ENCODE data around the gene FBXO46. TPM values are rescaled to one million over a fixed set of nuclear protein-coding genes. Genes with fewer than 3 reads are reported as not detected.
"Not testable (repeated sequence)": the region's sequence is repeated elsewhere in the genome, so short reads cannot be mapped to it uniquely, and the experiment has no call there.

FBXO46 gene
- total and polyA plus RNA-seq, 2 donors (not counting 3 experiments of a cell fraction or from before 2014, with no cell fraction given): 7.7 to 21.2 TPM

GRCh38 chr19:45729800-45730290 lies 851 bp downstream of the FBXO46 start:
- intact Hi-C loops (cut with micrococcal nuclease): loop anchor here (1.0 kb wide), 2 partner anchors 38 to 84 kb away; partner anchors contain the start of gene QPCTL
- Histone ChIP-seq H3K9me1 (replicated peaks; ENCODE audit: control insufficient read depth, extremely low read depth, insufficient read depth, low read length) (no peaks in the 10 kb centered on the region), H3K9me3 (replicated peaks; ENCODE audit: control insufficient read depth, insufficient read depth, low read length) (no peaks in the 10 kb centered on the region), H3K27me3 (ENCODE audit: control insufficient read depth in 2 of 2, insufficient read depth in 2 of 2, low read length in 2 of 2) (no peaks in the 10 kb centered on the region), H3K4me1 (ENCODE audit: control insufficient read depth, extremely low read depth, insufficient read depth, low read length) (peaks cover 6% of the 10 kb centered on the region), H3K79me2 (ENCODE audit: control insufficient read depth, insufficient read depth, low read length) (peaks cover 45% of the 10 kb centered on the region), H3K27ac (ENCODE audit: insufficient read depth, low read depth, low read length) (no peak overlapping the region), H3K9ac (replicated peaks; ENCODE audit: extremely low read depth, insufficient read depth, low read length) (peak overlapping the region; percentile 80), H3K4me2 (ENCODE audit: insufficient read depth, low read length) (peak overlapping the region; percentile 58), H2AFZ (ENCODE audit: low read depth, low read length) (peak overlapping the region; percentile 17), H4K20me1 (replicated peaks; ENCODE audit: control insufficient read depth, extremely low read depth, insufficient read depth, low read length) (no peaks in the 10 kb centered on the region), H3K4me3 (replicated peaks in 1 of 3; ENCODE audit: insufficient read depth in 1 of 3, low read depth in 1 of 3, low read length in 3 of 3) (peak overlapping the region; percentile 81 to 83 (median 82)), H3K36me3 (ENCODE audit: control insufficient read depth in 2 of 2, extremely low read depth in 1 of 2, insufficient read depth in 2 of 2, low read length in 2 of 2) (no peaks in the 10 kb centered on the region)
- FAIRE-seq: peak; percentile 70
- POLR2A ChIA-PET: interaction anchor here (1.0 kb wide), 1 partner anchor 12 kb away, joined by 3 read pairs; no protein-coding TSS in a partner anchor
- dilution Hi-C loops (cut with MboI; ENCODE audit: extremely low pct_ligation_motif_present, low sequenced_read_pairs): no loop called here
- TF ChIP-seq JUN (IDR thresholded peaks at IDR 0.05; ENCODE audit: borderline replicate concordance, insufficient read depth, insufficient read length, low read depth) (no peak), FOS (IDR thresholded peaks at IDR 0.05; ENCODE audit: borderline replicate concordance, insufficient read depth, low read length) (no peak), POLR2AphosphoS5 (IDR thresholded peaks at IDR 0.05; ENCODE audit: insufficient read depth, low read depth, low read length) (no peak), GATA2 (IDR thresholded peaks at IDR 0.05; ENCODE audit: insufficient read depth, insufficient read length, low read depth, low read length) (no peak), MYC (IDR thresholded peaks at IDR 0.05; ENCODE audit: low read depth, low read length) (no peak), MAX (IDR thresholded peaks at IDR 0.05; ENCODE audit: insufficient read depth, insufficient read length) (no peak), EZH2 (IDR thresholded peaks at IDR 0.05; ENCODE audit: borderline replicate concordance, low read depth, low read length, severe bottlenecking) (no peak), CTCF (IDR thresholded peaks at IDR 0.05; ENCODE audit: extremely low read depth in 1 of 2, insufficient read depth in 1 of 2, low read depth in 1 of 2, low read length in 2 of 2) (no peak), POLR2A (IDR thresholded peaks at IDR 0.05; ENCODE audit: low read depth, low read length) (no peak)
- BruUV-seq (replicated peaks): TSS peak; percentile 38
- CTCF ChIA-PET: interaction anchor here (1.0 to 2.1 kb wide), 8 partner anchors 10 to 87 kb away, joined by 3 to 13 read pairs (median 5); partner anchors contain the start of genes QPCTL and SIX5
- peak; percentile 30 for DNase-seq (ENCODE audit: low read depth, low spot score)

GRCh38 chr19:45728683-45729082 lies 2.0 kb downstream of the FBXO46 start:
- H3K9ac ChIP-seq (replicated peaks; ENCODE audit: extremely low read depth, insufficient read depth, low read length); CTCF ChIA-PET; H3K36me3 ChIP-seq (ENCODE audit: control insufficient read depth in 2 of 2, extremely low read depth in 1 of 2, insufficient read depth in 2 of 2, low read length in 2 of 2); FAIRE-seq; intact Hi-C loops (cut with micrococcal nuclease); H3K4me1 ChIP-seq (ENCODE audit: control insufficient read depth, extremely low read depth, insufficient read depth, low read length); H3K27me3 ChIP-seq (ENCODE audit: control insufficient read depth in 2 of 2, insufficient read depth in 2 of 2, low read length in 2 of 2); H4K20me1 ChIP-seq (replicated peaks; ENCODE audit: control insufficient read depth, extremely low read depth, insufficient read depth, low read length); H2AFZ ChIP-seq (ENCODE audit: low read depth, low read length); H3K27ac ChIP-seq (ENCODE audit: insufficient read depth, low read depth, low read length); H3K9me3 ChIP-seq (replicated peaks; ENCODE audit: control insufficient read depth, insufficient read depth, low read length); POLR2A ChIA-PET; H3K4me2 ChIP-seq (ENCODE audit: insufficient read depth, low read length); BruUV-seq (replicated peaks); H3K9me1 ChIP-seq (replicated peaks; ENCODE audit: control insufficient read depth, extremely low read depth, insufficient read depth, low read length); DNase-seq (ENCODE audit: low read depth, low spot score); H3K4me3 ChIP-seq (replicated peaks in 1 of 3; ENCODE audit: insufficient read depth in 1 of 3, low read depth in 1 of 3, low read length in 3 of 3); dilution Hi-C loops (cut with MboI; ENCODE audit: extremely low pct_ligation_motif_present, low sequenced_read_pairs): not testable (repeated sequence)
- peaks cover 45% of the 10 kb centered on the region for H3K79me2 ChIP-seq (ENCODE audit: control insufficient read depth, insufficient read depth, low read length)

- H3K9me1 ChIP-seq (replicated peaks; ENCODE audit: control insufficient read depth, extremely low read depth, insufficient read depth, low read length); H3K27ac ChIP-seq (ENCODE audit: insufficient read depth, low read depth, low read length); H2AFZ ChIP-seq (ENCODE audit: low read depth, low read length); H3K9me3 ChIP-seq (replicated peaks; ENCODE audit: control insufficient read depth, insufficient read depth, low read length); H3K36me3 ChIP-seq (ENCODE audit: control insufficient read depth in 2 of 2, extremely low read depth in 1 of 2, insufficient read depth in 2 of 2, low read length in 2 of 2); POLR2A ChIA-PET; DNase-seq (ENCODE audit: low read depth, low spot score); BruUV-seq (replicated peaks); H3K4me3 ChIP-seq (replicated peaks in 1 of 3; ENCODE audit: insufficient read depth in 1 of 3, low read depth in 1 of 3, low read length in 3 of 3); H3K4me2 ChIP-seq (ENCODE audit: insufficient read depth, low read length); H4K20me1 ChIP-seq (replicated peaks; ENCODE audit: control insufficient read depth, extremely low read depth, insufficient read depth, low read length); H3K9ac ChIP-seq (replicated peaks; ENCODE audit: extremely low read depth, insufficient read depth, low read length); intact Hi-C loops (cut with micrococcal nuclease); H3K27me3 ChIP-seq (ENCODE audit: control insufficient read depth in 2 of 2, insufficient read depth in 2 of 2, low read length in 2 of 2); dilution Hi-C loops (cut with MboI; ENCODE audit: extremely low pct_ligation_motif_present, low sequenced_read_pairs); FAIRE-seq: not testable (repeated sequence)
- H3K4me1 ChIP-seq (ENCODE audit: control insufficient read depth, extremely low read depth, insufficient read depth, low read length): peaks cover 20% of the 10 kb centered on the region
- CTCF ChIA-PET: interaction anchor here (0.8 kb wide), 1 partner anchor 11 kb away, joined by 3 read pairs; the partner anchor contains the start of gene FBXO46
- peaks cover 20% of the 10 kb centered on the region for H3K79me2 ChIP-seq (ENCODE audit: control insufficient read depth, insufficient read depth, low read length)
Measured at GRCh38 chr19:45720065-45720464, 10.6 kb downstream of the FBXO46 start.

All from endothelial cell of umbilical vein (primary cell).